ENCODE data around the gene SLC39A7.

The SLC39A7 gene, protein sequence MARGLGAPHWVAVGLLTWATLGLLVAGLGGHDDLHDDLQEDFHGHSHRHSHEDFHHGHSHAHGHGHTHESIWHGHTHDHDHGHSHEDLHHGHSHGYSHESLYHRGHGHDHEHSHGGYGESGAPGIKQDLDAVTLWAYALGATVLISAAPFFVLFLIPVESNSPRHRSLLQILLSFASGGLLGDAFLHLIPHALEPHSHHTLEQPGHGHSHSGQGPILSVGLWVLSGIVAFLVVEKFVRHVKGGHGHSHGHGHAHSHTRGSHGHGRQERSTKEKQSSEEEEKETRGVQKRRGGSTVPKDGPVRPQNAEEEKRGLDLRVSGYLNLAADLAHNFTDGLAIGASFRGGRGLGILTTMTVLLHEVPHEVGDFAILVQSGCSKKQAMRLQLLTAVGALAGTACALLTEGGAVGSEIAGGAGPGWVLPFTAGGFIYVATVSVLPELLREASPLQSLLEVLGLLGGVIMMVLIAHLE

DNA sequence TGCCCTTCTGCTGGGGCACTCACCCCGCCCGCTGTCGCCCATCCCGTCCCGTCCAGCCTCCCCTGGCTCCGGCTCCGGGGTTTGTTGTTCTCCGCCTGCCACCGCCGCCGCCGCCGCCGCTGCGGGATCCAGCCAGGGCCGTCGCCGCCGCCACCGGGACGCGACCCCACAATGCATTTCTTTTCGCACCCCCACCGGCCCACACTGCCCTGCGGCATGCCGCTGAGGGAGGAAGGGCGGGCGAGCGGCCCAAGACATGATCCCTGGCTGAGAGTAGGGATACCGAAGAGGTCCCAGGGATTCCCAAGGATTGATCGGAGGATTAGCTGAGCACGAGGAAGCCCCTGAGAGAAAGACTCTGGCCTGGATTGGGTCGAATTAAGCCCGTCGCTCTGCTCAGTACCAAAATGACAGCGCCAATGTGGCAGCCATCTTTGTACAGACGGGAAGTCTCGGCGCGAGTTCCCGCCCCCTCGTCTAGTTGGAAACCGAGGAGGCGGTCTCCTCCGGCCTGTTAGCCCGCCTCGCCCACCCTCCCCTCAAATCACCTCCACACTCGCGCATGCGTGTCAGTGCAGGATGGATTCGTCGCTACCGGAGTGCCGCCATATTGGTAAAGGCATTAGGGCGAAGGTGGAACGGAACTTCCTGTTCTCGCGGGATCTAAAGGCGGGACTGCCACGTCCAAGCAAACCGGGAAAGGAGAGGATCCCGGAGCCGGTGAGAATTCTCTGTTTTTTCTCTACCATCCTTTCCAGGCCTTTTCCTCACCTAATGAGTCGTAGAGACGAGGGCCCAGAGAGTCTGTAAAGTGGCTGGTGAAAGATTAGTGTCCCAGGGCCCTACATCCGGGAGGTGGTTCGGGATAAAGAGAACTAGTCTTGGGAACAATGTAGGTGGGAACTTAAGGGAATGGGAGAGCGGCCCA lies at the start of gene SLC39A7, which contains the start of gene RXRB:
Gene SLC39A7, plus strand, starts transcription at position 649 of the 928 bp plus-strand sequence. CDS start 379 bp downstream, outside the sequence.
Gene RXRB, minus strand, starts transcription at position 447 of the 928 bp plus-strand sequence. Its CDS starts 189 bp downstream, at position 258.
- DNase-seq (ENCODE audit: low spot score), result peak; percentile 99

DNA sequence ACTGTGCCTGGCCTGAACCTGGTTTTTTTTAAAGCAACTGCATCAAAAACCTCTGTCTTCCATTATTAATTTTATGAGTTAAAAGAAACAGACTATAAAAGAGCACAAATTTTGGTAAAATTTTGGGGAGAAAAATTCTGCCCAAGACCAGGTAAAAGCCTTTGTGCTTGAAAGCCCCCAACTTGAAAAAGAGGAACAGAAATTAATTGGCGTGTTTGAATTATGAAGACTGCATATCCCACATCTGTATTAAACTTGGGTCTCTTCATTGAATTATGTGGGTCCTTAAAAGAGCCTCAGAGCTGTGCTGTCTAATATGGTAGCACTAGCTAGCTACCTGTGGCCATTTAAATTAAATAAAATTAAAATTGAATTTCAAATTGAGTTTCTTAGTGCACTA lies 49.6 kb upstream of the SLC39A7 start:
- DNase-seq (ENCODE audit: low spot score), result no peak

- no peak for DNase-seq (ENCODE audit: low spot score)
Observed at GRCh38 chr6:33154349-33154748, 46.3 kb upstream of the SLC39A7 start.

DNA sequence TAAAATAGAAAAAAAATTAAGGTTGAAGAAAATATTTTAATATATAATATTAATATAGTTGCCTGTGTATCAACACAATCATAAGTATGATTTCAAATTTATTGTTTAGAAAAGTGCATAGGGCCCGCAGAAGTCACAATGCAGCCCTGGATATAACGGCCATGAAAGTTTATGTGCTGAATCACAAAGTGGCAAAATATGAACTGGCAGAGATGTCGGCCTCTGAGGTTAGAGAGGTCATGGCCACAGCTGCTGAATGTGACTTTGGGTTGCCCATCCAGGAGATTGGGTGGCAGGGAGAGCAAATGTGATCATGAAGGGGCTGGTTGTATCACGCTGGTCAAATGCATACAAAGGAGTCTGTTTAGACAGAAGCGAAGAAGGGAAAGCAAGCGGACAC lies 44.1 kb upstream of the SLC39A7 start:
- no peak for DNase-seq (ENCODE audit: low spot score)

- no peak for DNase-seq (ENCODE audit: low spot score)
Observed at GRCh38 chr6:33156964-33157363, 43.7 kb upstream of the SLC39A7 start.

DNA sequence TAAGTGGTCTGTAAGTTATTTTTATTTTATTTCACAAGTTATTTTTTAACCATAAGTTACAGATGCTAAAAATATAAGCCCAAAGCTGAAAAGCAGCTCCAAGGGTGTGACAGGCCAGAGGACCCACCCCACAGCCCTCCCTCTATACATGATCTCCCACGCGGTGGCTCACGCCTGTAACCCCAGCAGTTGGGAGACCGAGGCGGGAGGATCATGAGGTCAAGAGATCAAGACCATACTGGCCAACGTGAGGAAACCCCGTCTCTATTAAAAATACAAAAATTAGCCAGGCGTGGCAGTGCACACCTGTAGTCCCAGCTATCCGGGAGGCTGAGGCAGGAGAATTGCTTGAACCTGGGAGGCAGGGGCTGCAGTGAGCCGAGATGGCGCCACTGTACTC lies 40.6 kb upstream of the SLC39A7 start:
- no peak for DNase-seq (ENCODE audit: low spot score)

- peak; percentile 28 for DNase-seq (ENCODE audit: low spot score)
Observed at GRCh38 chr6:33160728-33161344, 39.8 kb upstream of the SLC39A7 start.

DNA sequence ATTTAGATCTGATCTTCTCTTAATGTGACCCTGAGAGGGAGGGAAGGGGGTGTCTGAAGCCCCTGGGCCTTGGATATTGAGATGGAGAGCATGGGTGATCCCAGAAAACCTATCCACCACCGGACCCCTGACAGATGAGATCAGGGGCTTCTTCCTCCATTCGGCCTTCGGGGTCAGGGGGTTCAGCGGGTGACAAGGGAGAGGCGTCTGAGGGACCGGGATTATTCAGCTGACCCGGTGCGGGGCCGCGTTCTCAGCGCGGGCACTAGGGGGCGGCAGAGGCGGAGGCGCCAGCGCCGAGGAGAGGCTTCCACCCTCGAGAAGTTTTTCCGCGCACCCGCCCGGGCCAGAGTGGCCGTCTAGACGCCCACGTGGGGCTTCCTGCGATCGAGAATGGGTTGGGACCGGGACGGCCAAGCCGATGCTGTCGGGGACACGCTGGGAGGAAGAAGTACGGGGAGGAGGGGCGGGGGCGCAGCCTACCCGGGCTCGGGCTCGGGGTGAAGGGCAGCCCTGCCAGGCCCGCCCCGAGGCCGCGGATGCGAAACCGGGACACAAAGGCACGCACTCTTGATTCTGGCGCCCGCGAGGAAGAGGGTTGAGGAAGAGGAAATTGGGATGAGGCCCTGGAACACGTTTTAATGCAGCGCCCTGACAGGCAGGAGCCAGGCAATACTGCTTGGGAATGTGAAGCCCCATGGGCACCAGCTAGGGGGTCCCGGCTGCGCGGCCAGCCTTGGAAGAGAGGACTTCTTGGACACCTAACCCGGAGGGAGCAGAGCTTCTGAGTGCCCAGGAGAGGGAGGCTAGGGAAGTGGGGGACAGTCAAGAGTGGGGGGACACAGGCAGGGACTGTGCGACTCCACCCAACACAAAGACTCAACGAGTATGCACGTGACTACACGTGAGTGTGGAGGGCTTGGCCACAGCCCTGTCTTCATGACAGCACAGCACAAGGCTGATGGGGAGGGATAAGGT lies 39.0 kb upstream of the SLC39A7 start:
- DNase-seq (ENCODE audit: low spot score), result peak; percentile 47

DNA sequence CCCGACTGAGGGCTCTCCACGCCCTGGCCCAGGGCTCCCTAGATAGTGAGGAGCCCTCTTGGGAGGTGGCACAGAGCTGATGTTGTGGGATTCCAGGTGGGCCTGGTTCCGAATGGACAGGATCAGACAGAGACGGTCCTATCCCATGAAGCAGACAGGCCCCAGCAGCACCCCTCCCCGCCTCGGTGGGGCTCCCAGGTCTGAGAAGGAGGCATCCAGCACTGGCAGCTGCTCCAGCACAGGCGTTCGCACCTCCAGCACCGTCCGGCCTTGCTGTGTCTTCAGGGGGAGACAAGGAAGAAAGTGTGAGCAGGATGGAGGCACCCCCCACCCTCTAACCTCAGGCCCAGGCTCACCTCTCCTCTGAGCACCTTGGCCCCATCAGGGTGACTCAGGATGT lies 37.1 kb upstream of the SLC39A7 start:
- DNase-seq (ENCODE audit: low spot score), result no peak

DNA sequence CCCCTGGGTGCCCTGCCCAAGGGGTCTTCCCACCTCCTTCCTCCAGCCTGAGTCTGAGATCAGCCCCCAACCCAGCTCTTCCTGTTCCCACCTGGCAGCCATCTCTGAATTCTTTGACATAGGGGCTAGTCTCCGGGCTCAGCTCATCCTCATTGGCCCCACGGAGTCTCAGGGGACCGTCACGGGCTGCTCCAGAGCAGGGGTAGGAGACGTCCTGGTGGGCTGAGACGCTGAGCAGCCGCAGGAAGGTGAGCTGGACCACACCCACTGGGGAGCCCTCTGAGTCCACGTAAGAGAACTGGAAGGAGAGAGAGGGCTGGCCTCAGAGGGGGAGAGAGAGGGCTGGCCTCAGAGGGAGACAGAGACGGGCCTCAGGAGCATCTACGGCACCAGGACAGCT lies 36.5 kb upstream of the SLC39A7 start:
- DNase-seq (ENCODE audit: low spot score), result no peak

- no peak for DNase-seq (ENCODE audit: low spot score)
Observed at GRCh38 chr6:33164665-33165373, 35.8 kb upstream of the SLC39A7 start.

- DNase-seq (ENCODE audit: low spot score), result no peak
Observed at GRCh38 chr6:33165581-33166258, 34.9 kb upstream of the SLC39A7 start.

- DNase-seq (ENCODE audit: low spot score), result no peak
Observed at GRCh38 chr6:33166363-33166762, 34.3 kb upstream of the SLC39A7 start.

GRCh38 chr6:33166811-33167210 lies 33.9 kb upstream of the SLC39A7 start:
- DNase-seq (ENCODE audit: low spot score), result no peak

DNA sequence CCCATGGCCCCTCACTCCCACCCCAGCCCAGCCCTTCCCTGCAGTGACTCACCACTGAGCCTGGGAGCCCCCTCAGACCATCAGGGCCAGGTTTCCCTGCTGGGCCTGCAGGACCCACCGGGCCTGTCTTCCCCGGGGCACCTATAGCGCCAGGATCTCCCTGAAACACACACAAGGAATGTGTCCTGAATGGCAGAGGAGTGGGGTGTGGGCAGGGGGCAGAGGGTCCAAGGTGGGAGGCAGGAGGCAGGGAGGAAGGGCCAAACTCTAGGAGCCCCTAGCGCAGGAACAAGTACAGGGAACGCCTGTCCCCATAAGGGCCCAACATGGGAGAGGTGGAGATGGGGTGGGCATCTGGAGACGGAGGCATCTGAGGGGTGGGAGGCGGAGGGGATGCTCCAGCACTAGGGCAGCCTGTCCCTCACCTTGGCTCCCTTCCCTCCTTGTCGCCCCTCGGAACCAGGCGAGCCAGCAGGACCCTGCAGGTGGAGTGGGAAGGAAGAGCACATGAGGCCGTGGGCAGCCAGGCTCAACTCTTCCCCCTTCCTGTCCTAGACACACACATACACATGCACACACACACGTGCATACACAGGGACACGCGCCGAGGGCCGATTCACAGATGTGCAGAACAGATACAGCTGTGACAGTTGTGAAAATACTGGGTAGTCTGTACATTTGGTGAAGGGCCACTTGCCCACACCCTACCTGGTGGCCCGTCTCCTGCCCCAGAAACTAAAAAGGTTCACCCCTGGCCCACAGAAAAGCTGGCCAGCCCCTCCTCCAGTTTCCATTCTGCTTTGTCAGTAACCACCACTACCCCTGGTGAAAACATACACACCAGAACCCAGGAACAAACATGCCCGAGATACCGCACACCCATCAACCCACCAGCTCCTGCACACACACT lies 33.0 kb upstream of the SLC39A7 start:
- DNase-seq (ENCODE audit: low spot score), result no peak

- DNase-seq (ENCODE audit: low spot score), result no peak
Observed at GRCh38 chr6:33168284-33168601, 32.4 kb upstream of the SLC39A7 start.

DNA sequence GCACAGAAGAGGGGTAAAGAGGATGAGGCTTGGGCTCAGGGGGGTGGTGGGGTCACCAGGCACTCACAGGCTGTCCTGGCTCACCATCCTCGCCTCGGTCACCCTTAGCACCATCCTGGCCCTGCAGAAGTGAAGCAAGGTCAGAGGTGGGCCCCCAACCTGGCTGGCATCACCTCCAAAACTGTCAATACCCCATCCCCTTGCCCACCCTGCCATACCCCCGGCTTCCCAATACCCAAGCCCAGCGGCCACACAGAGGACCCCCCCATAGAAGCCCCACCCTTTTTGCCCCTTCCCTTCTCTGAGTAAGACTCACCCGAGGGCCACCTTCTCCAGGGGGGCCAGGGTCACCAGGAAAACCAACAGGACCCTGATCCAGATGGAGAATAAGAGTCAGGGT lies 32.0 kb upstream of the SLC39A7 start:
- no peak for DNase-seq (ENCODE audit: low spot score)

- no peak for DNase-seq (ENCODE audit: low spot score)
Observed at GRCh38 chr6:33169291-33170175, 31.1 kb upstream of the SLC39A7 start.

Measured in putamen (tissue), 1 donor.